Thoracic aorta endothelial cell (primary cell): ENCODE data around the gene PAN3. TPM values are rescaled to one million over a fixed set of nuclear protein-coding genes. Genes with fewer than 3 reads are reported as not detected.

Source experiments
- small RNA-seq: library from RNA; depleted of rRNA; stranded (forward); fragments of <200 nt; gene quantifications from one replicate; pipeline ENCODE3, GENCODE V24; 2012
- total RNA-seq: library from RNA; depleted of rRNA; stranded (reverse); fragments of >200 nt; gene quantifications from 2 replicates; pipeline ENCODE4 v1.2.3, GENCODE V29; 2012

PAN3 gene, protein sequence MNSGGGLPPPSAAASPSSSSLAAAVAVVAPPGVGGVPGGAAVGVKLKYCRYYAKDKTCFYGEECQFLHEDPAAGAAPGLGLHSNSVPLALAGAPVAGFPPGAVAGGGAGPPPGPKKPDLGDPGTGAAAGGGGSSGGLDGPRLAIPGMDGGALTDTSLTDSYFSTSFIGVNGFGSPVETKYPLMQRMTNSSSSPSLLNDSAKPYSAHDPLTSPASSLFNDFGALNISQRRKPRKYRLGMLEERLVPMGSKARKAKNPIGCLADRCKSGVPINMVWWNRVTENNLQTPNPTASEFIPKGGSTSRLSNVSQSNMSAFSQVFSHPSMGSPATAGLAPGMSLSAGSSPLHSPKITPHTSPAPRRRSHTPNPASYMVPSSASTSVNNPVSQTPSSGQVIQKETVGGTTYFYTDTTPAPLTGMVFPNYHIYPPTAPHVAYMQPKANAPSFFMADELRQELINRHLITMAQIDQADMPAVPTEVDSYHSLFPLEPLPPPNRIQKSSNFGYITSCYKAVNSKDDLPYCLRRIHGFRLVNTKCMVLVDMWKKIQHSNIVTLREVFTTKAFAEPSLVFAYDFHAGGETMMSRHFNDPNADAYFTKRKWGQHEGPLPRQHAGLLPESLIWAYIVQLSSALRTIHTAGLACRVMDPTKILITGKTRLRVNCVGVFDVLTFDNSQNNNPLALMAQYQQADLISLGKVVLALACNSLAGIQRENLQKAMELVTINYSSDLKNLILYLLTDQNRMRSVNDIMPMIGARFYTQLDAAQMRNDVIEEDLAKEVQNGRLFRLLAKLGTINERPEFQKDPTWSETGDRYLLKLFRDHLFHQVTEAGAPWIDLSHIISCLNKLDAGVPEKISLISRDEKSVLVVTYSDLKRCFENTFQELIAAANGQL
- total RNA-seq = 33.5 and 42.4 TPM in 2 replicates

DNA sequence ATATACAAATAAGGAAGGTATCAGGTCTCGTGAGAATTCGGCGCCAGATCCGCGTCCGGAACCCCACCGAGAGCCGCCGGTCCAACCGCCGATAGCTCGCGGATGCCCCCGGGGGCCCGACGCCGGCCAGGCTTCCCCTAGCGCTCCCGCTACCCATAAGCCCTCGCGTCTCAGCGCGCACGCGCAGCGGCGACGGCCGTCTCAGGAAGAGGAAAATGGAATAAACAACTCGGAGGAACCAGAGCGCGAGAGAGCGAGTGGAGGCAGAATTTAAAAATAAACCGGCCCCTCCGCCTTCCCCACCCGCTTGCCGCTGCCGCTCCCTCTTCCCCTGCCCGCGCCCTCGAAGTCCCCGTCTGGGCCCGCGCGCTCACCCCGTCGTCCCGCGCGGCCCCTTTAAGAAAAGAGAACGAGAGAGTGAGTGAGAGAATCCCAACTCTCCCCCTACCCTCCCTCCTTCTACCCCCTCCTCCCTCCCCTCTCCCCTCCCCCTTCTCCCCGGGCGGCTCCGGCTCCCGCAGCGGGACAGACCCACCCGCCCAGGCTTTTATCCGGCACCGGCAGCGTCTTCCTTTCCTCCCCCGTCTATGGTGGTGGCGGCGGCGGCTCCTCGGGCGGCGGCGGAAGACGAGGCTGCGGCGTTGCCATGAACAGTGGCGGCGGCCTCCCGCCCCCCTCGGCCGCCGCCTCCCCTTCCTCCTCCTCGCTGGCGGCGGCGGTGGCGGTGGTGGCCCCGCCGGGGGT, at the start of gene PAN3:
PAN3 (plus strand) TSS at position 534 of the 744 bp plus-strand sequence; CDS start at position 647, 113 bp downstream.

DNA sequence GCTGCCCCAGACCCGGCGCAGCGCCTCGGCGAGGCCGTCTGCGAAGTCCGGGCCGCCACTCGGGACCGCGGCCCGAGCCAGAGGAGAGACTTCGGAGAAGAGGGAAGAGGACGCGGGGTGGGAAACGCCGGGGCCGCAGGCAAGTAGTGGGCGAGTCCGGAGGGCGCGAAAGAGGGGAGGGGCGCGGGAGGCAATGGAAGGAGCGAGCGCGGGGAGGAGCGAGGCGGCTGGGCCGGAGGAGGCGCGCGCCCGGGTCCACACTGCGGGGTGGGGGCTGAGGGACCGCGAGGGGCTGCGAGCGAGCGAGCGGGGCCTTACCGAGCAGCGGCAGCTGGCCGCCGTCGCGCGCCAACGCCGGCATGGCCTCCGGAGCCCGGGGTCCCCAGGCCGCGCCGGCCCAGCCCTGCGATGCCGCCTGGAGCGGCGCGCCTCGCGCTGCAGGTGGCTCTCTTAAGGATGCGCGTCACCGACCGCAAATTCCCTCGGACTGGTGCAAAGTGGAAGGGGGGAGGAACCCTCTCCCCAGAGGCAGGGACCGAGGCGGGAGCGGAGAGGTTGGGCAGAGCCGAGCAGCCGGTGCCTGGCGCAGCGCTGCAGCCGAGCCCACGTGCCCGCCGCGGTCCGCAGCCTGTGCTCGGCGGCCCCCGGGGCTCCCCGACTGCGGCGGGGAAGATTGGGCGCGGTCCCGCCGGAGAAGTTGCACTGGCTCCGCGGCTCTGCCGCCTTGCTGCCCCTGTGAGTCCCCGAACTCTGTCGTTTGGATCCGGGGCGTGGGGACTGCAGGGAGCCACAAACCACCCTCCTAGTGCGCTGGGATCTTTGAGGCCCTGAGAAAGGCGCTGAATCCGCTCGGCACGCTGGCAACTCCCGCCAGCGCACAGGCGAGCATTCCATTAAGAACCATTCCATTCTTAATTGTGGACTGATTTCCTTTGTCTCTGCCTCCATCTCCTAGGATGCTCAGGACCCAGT, 37.9 kb upstream of the PAN3 start, which contains the start of gene FLT3:
FLT3 (minus strand) TSS at position 427 of the 972 bp plus-strand sequence; CDS start at position 361, 66 bp downstream.

Small RNAs within 50 kb of the gene (small RNA-seq; reads per million reads assigned to genes)
- gene RNU6-82P = not detected

Other genes with a start within 250 kb of the PAN3 start
- gene PDX1, start 218.5 kb upstream of the PAN3 start, total RNA-seq = not detected in 2 replicates
- gene CDX2, start 169.2 kb upstream of the PAN3 start, total RNA-seq = not detected in 2 replicates
- not detected in 2 replicates for gene URAD, start 149.9 kb upstream of the PAN3 start, total RNA-seq
- gene FLT3, start 38.0 kb upstream of the PAN3 start, total RNA-seq = not detected in 2 replicates